Measurements from ENCODE around the gene PPRC1.
A peak's percentile ranks its signal among the peaks of the same experiment; 100 is the strongest.

Gene PPRC1

GRCh38 chr10:102117391-102118159 is 15.3 kb upstream of the PPRC1 start:
- DNase-seq (ENCODE audit: low read depth in 1 of 2, low spot score in 1 of 2) = peak; percentile 22 to 45

- DNase-seq (ENCODE audit: low read depth in 1 of 2, low spot score in 1 of 2) = no peak
Observed at GRCh38 chr10:102118867-102119266, 14.0 kb upstream of the PPRC1 start.

GRCh38 chr10:102119417-102120141 is 13.3 kb upstream of the PPRC1 start:
- no peak for DNase-seq (ENCODE audit: low read depth in 1 of 2, low spot score in 1 of 2)

DNA sequence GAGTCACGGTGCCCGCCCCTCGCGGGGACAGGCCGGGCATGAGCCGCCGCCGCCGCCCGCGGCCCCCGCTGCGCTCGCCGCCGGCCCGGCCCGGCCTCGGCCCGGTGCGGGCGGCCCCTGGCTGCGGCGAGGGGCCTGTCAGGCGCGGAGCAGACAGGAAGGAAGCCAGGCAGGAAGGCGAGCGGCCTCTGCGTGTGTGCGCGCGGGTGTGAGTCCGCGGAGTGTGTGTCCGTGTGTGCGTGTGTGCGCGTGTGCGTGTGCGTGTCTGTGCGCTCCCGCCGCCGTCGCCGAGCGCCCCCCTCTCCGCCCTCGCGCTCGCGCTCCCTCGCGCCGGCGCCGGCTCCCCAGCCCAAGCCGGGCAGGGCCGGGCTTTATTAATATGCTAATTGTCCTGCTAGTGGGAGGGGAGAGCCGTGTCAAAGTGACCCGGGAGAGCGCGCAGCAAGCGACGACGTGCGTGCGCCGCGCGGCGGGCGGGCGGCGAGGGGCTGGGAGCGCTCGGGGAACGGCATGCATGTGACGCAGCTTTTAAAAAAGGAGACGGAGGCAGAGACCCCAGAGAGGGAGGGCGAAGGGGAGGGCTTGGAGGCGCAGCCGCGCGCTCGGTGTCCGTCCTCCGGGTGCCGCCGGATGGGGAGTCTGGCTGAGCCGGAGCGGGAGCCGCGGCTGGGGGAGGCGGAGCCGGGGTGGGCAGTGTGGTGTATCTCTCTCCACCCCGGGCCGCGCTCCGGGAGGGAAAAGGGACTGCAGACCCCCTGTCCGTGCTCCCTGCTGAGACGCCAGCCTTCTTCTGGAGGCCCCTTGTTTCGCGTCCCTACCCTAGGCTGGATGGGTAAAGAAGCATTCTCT is 12.5 kb upstream of the PPRC1 start, which contains the start of gene LDB1:
LDB1 (minus strand) TSS at position 227 of the 849 bp plus-strand sequence. CDS start 258 bp downstream, outside the sequence.
- DNase-seq (ENCODE audit: low read depth in 1 of 2, low spot score in 1 of 2) = peak; percentile 42 to 45

DNA sequence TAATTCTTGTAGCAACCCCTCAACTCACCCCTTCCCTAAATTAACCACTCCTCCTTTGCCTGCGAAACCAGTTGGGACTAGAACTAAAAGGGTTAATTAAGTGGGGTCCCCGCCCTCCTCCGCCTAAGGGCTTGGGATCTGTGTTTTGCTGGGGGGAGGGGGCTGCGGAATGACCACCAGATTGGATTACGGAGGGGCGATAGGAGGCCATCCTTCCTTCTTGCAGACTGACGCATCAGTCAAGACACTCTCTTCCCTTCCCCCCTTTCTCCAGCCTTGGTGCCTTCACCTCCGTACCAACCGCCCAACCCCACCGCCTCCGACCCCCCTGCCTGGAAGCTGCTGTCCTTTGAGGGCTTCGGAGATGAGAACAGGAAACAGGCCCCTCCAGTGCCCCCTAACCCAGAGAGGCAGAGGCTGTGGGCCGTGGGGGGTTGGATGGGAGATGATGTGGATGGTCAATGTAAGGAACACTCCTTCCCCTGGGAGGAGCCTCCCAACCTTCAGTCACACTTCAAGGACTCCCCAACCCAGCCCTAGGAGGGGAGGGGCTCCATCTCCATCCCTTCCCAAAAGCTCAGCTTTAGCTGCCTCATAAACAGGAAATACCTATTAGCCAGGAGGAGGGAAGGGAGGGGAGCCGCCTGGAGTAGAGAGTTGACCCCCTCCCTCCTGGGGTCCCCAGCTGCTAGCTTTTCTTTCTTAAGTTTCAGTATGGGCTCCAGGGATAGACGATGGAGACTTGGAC is 11.7 kb upstream of the PPRC1 start:
- DNase-seq (ENCODE audit: low read depth in 1 of 2, low spot score in 1 of 2) = peak in 1 of 2 donors; percentile 16

DNA sequence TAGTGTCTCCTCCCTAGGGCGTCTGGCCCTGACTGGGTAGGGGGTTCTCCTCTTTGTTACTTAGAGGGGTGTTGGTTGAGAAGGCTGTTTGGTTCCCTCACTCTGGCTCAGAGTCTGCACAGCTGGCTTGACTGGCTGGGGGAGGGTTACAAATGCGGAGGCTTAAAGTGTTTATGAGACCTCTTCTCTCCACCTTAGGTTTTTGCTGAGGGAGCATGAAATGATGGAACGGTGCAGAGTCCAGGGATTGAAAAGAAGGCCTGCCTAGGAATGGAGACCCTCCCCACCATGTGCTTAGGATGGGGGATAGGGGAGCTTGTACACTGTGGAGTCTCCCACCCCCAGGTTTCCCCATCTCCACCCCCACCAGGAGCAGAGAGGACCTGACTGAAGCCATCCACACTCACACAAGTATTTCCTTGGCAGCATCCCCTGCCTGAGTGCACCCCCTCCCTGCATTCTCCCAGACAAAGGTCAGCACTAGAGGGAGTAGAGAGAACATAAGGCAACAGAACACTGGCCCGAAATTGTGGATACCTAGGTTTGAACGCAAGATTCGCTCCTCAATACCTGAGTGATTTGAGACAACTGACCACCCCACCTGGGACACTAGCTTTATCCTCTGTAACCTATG is 11.0 kb upstream of the PPRC1 start:
- no peak for DNase-seq (ENCODE audit: low read depth in 1 of 2, low spot score in 1 of 2)

- no peak for DNase-seq (ENCODE audit: low read depth in 1 of 2, low spot score in 1 of 2)
Observed at GRCh38 chr10:102122450-102122849, 10.4 kb upstream of the PPRC1 start.

GRCh38 chr10:102123223-102123622 is 9.6 kb upstream of the PPRC1 start:
- no peak for DNase-seq (ENCODE audit: low read depth in 1 of 2, low spot score in 1 of 2)

DNA sequence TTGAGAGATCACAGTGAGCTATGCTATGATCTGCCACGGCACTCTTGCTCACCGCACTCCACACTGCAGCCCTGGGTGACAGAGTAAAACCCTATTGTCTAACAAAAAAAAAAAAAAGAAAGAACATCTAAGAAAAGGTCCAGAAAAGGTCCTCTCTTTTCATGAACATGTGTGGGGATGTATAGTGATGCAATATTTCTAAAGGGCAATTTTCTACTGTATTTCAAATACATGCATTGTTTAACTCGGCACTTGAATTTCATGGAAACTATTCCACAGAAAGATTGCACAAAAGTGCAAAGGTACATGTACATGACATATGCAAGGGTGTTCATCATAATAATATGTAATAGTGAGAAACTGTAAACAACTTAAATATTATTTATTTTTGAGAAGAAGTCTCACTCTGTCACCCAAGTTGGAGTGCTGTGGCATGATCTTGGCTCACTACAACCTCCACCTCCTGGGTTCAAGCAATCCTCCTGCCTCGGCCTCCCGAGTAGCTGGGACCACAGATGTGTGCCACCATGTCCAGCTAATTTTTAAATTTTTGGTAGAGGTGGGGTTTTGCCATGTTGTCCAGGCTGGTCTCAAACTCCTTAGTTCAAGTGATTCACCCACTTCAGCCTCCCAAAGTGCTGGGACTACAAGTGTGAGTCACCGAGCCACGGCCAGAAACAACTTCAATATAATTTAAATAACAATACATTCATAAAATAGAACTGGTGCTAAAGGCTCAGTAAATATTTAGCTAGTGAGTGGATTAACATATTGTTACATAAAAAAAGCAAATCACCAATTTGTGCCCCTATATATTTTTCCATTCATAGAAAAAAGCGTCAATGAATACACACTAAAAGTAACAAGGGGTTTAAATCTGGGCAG is 1.3 kb upstream of the PPRC1 start:
- no peak for DNase-seq (ENCODE audit: low read depth in 1 of 2, low spot score in 1 of 2)

DNA sequence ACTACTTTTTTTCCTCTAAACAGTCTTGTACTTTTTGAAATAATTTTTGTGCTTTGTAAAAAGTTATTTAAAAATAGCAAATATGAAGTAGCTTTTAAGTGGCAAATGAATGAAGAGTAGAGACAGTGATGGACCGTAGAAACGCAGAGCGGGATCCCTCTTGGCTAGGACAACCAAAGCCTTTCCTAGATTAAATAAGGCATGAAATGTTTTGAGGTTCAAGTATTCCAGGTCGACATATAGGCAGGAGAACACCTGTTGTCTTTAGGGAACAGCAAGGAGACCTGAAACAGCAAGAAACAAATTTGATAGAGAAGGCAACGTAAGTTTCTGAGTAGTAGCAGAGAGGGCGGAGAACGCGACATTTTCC is 662 bp upstream of the PPRC1 start:
- no peak for DNase-seq (ENCODE audit: low read depth in 1 of 2, low spot score in 1 of 2)

DNA sequence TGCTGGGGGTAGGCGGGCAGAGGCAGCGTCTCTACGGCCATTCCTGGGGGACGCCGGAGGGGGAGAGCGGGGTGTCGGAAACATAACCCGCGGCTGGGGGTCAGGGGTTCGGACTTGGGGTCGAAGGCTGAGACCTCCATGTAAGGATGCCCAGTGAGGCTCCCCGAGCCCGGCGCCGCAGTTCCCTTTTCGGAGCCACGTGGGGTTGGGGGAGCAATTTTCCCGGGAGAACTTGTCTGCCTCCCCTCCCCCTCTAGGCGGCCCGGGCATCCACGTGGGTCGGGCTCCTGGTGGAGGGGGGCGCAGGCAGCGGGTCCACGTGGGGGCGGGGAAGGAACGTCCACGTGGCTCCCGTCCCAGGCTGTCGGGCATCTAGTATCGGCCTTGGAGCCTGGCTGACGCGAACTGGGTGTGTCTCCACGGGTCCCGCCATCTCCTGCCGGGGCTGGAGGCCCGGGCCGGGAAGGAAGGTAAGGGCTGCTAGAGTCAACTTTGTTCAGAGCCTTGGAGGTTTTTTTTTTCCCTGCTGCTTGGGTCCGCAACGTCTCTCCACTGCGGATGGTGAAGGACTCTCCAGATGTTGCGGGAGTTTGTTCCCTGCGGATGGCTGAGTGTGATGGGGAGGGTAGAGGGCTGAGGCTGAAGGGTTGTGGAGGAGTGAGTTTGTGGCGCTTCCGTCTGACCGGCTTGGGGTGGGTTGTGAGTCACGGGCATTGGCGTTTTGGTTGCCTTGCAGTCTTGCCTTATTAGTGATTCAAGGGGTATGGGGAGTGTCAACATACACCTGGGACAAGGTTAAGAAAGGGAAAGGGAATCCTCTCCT is 744 bp downstream of the PPRC1 start:
- DNase-seq (ENCODE audit: low read depth in 1 of 2, low spot score in 1 of 2) = peak in 1 of 2 donors; percentile 38

- no peak for DNase-seq (ENCODE audit: low read depth in 1 of 2, low spot score in 1 of 2)
Observed at GRCh38 chr10:102134416-102134815, 1.6 kb downstream of the PPRC1 start.

DNA sequence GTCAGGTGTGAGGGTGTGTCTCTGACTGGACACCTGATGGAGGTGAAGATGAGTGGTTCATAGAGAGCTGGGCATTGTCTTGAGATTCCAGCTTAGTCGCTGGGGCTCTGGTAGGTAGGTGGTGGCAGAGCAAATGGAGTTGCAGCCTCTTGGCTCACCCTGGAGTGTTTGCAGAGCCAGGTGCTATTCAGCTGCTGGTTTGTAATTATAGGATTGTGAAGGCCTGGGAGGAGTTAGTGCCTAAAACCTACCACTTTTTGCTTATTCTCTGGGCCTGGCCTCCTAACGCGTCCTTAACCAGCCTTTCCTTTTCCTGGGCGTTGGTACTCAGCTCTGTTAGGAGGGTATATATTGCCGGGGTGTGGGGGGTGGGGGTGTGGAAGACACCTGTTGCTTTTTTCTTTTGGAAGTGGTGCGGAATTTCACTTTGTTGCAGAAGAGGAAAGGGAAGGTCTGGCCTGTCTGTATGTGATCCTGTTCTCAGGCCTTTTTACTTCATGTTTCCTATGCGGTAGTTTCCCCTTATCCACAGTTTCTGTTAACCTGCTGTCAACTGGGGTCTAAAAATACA is 3.2 kb downstream of the PPRC1 start:
- DNase-seq (ENCODE audit: low read depth in 1 of 2, low spot score in 1 of 2) = no peak

- no peak for DNase-seq (ENCODE audit: low read depth in 1 of 2, low spot score in 1 of 2)
Observed at GRCh38 chr10:102139281-102140110, 6.7 kb downstream of the PPRC1 start.

GRCh38 chr10:102140218-102140617 is 7.4 kb downstream of the PPRC1 start:
- DNase-seq (ENCODE audit: low read depth in 1 of 2, low spot score in 1 of 2) = no peak

- no peak for DNase-seq (ENCODE audit: low read depth in 1 of 2, low spot score in 1 of 2)
Observed at GRCh38 chr10:102140913-102141540, 8.2 kb downstream of the PPRC1 start.

GRCh38 chr10:102141583-102142107 is 8.8 kb downstream of the PPRC1 start:
- no peak for DNase-seq (ENCODE audit: low read depth in 1 of 2, low spot score in 1 of 2)

Data from activated T-helper 1 cell treated with anti-CD3 and anti-CD28 coated beads, Interleukin-2, amount 50 U/mL, for 16 hours (primary cell).